PC-3 (cell line): Measurements from ENCODE around the gene MRPS7.

Source experiments
- EZH2 ChIP-seq: fragments of 300-600 bp; sonication (generic); IDR thresholded peaks from one replicate; pipeline ENCODE4 v1.6.1; 2017; ENCODE audit warnings: antibody characterized with exemption, mild to moderate bottlenecking, low read length; ENCODE audit not compliant: unreplicated experiment
- TF ChIP-seq, protein P1 (sequence below): fragments of 300-600 bp; sonication (generic); conservative IDR thresholded peaks from 2 replicates; pipeline ENCODE4 v1.5.1; 2017; ENCODE audit warnings: antibody characterized with exemption, low read depth, mild to moderate bottlenecking, low read length

- TF ChIP-seq, protein P1, sequence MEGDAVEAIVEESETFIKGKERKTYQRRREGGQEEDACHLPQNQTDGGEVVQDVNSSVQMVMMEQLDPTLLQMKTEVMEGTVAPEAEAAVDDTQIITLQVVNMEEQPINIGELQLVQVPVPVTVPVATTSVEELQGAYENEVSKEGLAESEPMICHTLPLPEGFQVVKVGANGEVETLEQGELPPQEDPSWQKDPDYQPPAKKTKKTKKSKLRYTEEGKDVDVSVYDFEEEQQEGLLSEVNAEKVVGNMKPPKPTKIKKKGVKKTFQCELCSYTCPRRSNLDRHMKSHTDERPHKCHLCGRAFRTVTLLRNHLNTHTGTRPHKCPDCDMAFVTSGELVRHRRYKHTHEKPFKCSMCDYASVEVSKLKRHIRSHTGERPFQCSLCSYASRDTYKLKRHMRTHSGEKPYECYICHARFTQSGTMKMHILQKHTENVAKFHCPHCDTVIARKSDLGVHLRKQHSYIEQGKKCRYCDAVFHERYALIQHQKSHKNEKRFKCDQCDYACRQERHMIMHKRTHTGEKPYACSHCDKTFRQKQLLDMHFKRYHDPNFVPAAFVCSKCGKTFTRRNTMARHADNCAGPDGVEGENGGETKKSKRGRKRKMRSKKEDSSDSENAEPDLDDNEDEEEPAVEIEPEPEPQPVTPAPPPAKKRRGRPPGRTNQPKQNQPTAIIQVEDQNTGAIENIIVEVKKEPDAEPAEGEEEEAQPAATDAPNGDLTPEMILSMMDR: peak; percentile 19; the same call in 1 of the 2 replicates
- no peak for TF ChIP-seq EZH2
Observed at GRCh38 chr17:75260641-75261335, 891 bp upstream of the MRPS7 start.
